Activated CD8-positive, alpha-beta memory T cell treated with anti-CD3 and anti-CD28 coated beads, Interleukin-2, amount 10 ng/mL, durations not matched to agents 7 days and 5 days (primary cell): ENCODE measurements around the gene LPCAT1. TPM values are rescaled to one million over a fixed set of nuclear protein-coding genes. Genes with fewer than 3 reads are reported as not detected.
"Not testable (repeated sequence)": the region's sequence is repeated elsewhere in the genome, so short reads cannot be mapped to it uniquely, and the experiment has no call there.

Experiments
- ATAC-seq: fragments of 150-1000 bp; cut with Tn5 transposase; one replicate; pipeline ENCODE4 v1.10.0; 2021; ENCODE audit warnings: moderate library complexity
- CTCF ChIA-PET: fragments of 350-600 bp; sonication (Branson Sonifier 250); formaldehyde crosslinking; loops from one replicate; lab custom pipeline; 2021; ENCODE audit warnings: antibody characterized with exemption; lab: Charles Lee
- DNase-seq: peaks from one replicate; pipeline ENCODE4 v3.0.0-alpha.2; 2020
- H3K27ac Mint-ChIP-seq: one replicate; pipeline ENCODE4 v1.8.0; 2021; ENCODE audit warnings: mild to moderate bottlenecking, mixed read lengths
- H3K27me3 Mint-ChIP-seq: one replicate; pipeline ENCODE4 v1.8.0; 2021; ENCODE audit warnings: mixed read lengths
- H3K36me3 Mint-ChIP-seq: one replicate; pipeline ENCODE4 v1.8.0; 2021; ENCODE audit warnings: mild to moderate bottlenecking, mixed read lengths
- H3K4me1 Mint-ChIP-seq: one replicate; pipeline ENCODE4 v1.8.0; 2021; ENCODE audit warnings: mixed read lengths
- H3K4me3 Mint-ChIP-seq: one replicate; pipeline ENCODE4 v1.8.0; 2021; ENCODE audit warnings: mild to moderate bottlenecking, moderate library complexity, mixed read lengths
- H3K9me3 Mint-ChIP-seq: one replicate; pipeline ENCODE4 v1.8.0; 2022; ENCODE audit warnings: low read depth, mixed read lengths
- total RNA-seq, 2 experiments: library from RNA; stranded (reverse); gene quantifications; one replicate each; pipeline ENCODE4 v1.2.3, GENCODE V29; 2021

LPCAT1 gene
- total RNA-seq, 2 experiments from 2014 or later, result 83.8 to 85.3 TPM

DNA sequence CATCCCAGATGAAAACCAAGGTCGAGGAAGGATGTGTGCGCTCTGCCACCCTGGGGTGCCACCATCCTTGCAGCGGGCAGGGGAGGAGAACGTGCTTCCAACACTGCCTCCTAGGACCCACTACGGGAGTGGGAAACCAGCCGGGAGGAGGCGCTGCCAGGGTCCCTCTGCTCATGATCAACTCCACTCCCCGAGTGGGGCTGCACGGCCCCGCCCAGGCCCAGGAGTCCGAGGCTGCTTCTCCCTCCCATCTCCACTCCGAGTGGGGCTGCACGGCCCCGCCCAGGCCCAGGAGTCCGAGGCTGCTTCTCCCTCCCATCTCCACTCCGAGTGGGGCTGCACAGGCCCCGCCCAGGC, 48.2 kb downstream of the LPCAT1 start:
- not testable (repeated sequence) for ATAC-seq, H3K27me3 Mint-ChIP-seq, DNase-seq, H3K27ac Mint-ChIP-seq, H3K9me3 Mint-ChIP-seq, H3K4me1 Mint-ChIP-seq, H3K4me3 Mint-ChIP-seq
- peaks cover 20% of the 10 kb centered on the region for H3K36me3 Mint-ChIP-seq
- CTCF ChIA-PET, result interaction anchor here (1.1 kb wide), 1 partner anchor 170 kb away, joined by 3 read pairs; no protein-coding TSS in a partner anchor

- no peak overlapping the region for H3K27ac Mint-ChIP-seq
- peaks cover 23% of the 10 kb centered on the region for H3K36me3 Mint-ChIP-seq
- CTCF ChIA-PET, result interaction anchor here (0.7 to 1.1 kb wide), 3 partner anchors 168 to 170 kb away, joined by 3 to 6 read pairs (median 3); no protein-coding TSS in a partner anchor
- no peaks in the 10 kb centered on the region for H3K9me3 Mint-ChIP-seq
- H3K4me1 Mint-ChIP-seq, result no peaks in the 10 kb centered on the region
- no peak for ATAC-seq
- DNase-seq, result no peak
- no peaks in the 10 kb centered on the region for H3K27me3 Mint-ChIP-seq
- H3K4me3 Mint-ChIP-seq, result no peak overlapping the region
Observed at GRCh38 chr5:1474866-1475543, 48.8 kb downstream of the LPCAT1 start.

DNA sequence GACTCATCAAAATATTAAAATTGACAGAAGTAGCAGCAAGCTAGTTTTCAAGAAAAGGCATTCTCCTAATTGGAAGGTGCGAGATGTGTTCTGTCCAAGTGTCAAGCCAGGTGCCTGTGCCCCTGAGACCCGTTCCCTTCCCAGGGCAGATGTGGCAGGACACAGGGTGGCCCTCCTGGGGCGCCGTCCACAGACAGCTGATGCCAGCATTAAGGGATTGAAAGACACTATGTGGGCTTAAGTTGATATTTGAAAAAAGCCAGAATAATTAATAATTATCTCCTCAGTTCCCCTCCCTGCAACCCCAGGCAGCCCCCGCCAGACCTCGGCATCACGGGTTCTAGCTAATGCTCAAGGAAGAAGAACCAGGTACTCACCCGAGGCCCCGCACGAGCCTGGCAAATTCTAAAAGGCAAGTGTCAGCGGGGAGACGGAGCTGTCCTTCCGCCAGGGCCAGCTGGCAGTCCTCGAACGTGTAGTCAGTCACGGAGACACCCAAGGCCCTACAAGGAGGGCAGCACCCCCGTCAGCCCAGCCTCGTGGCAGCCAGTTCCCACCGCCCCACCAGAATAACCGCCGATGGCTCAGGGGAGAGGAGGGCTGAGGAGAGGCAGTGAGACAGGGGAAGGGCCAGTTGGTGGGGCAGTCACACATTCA, 49.4 kb downstream of the LPCAT1 start:
- CTCF ChIA-PET, result interaction anchor here (0.7 to 1.0 kb wide), 2 partner anchors 169 to 170 kb away, joined by 3 to 6 read pairs; no protein-coding TSS in a partner anchor
- no peaks in the 10 kb centered on the region for H3K4me1 Mint-ChIP-seq

GRCh38 chr5:1473746-1474145, 50.0 kb downstream of the LPCAT1 start:
- no peaks in the 10 kb centered on the region for H3K4me1 Mint-ChIP-seq
- no peak for DNase-seq
- H3K4me3 Mint-ChIP-seq, result no peak overlapping the region
- H3K36me3 Mint-ChIP-seq, result peaks cover 21% of the 10 kb centered on the region
- no peak overlapping the region for H3K27ac Mint-ChIP-seq
- H3K9me3 Mint-ChIP-seq, result no peaks in the 10 kb centered on the region
- H3K27me3 Mint-ChIP-seq, result no peaks in the 10 kb centered on the region
- no peak for ATAC-seq
- CTCF ChIA-PET, result interaction anchor here (1.0 kb wide), 1 partner anchor 171 kb away, joined by 6 read pairs; no protein-coding TSS in a partner anchor

More for the DNA sequence above, 49.4 kb downstream of the LPCAT1 start:
- H3K27ac Mint-ChIP-seq, result no peak overlapping the region
- H3K36me3 Mint-ChIP-seq, result peaks cover 23% of the 10 kb centered on the region
- ATAC-seq (no peak), DNase-seq (no peak)
- H3K27me3 Mint-ChIP-seq, result no peaks in the 10 kb centered on the region
- no peak overlapping the region for H3K4me3 Mint-ChIP-seq
- H3K9me3 Mint-ChIP-seq, result no peaks in the 10 kb centered on the region

- ATAC-seq (no peak), DNase-seq (no peak)
- Mint-ChIP-seq H3K27me3 (no peaks in the 10 kb centered on the region), H3K4me3 (no peak overlapping the region), H3K4me1 (no peaks in the 10 kb centered on the region), H3K36me3 (peaks cover 24% of the 10 kb centered on the region), H3K9me3 (no peaks in the 10 kb centered on the region), H3K27ac (no peak overlapping the region)
- CTCF ChIA-PET, result no interaction called here
Observed at GRCh38 chr5:1472964-1473628, 50.7 kb downstream of the LPCAT1 start.

DNA sequence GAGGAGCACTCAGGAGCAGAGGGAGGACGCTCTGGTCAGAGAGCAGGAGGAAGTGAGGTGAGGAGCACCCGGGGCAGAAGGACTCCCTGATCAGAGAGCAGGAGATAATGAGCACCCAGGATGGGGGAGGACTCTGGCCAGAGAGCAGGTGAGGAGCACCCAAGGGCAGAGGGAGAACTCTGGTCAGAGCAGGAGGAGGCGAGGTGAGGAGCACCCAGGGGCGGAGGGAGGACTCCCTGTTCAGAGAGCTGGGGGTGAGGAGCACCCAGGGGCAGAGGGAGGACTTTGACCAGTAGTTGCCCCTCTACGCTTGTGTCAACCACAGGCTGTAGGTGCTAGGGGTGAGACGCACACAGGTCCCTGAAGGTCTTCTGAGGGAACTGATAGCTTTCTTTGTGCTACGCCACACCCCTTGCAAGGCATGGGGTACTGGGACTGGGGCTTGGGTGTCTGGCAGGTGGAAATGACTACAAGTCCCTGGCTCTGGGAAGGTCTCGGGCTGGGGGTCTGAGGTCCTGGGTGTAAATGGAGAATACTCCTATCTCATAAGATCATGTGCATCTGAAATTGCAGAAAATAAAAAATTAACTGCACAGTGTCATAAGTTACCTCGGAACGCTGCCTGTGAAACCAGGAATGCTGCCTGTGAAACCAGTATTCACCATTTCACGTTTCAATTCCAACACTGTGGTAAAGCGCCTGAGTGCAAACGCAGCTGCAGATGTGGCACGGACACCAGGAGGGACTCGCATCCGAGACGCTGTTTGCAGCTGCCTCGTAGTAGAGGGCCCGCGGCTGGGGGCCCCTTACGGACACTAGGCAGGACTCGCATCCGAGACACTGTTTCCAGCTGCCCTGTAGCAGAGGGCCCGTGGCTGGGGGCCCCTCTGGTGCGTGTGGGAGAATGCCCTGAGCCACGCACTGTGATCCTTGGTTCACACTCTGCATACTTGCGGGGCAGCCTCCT, 51.5 kb downstream of the LPCAT1 start:
- Mint-ChIP-seq H3K36me3 (peaks cover 23% of the 10 kb centered on the region), H3K9me3 (no peaks in the 10 kb centered on the region), H3K4me3 (no peak overlapping the region), H3K4me1 (no peaks in the 10 kb centered on the region), H3K27ac (no peak overlapping the region), H3K27me3 (no peaks in the 10 kb centered on the region)
- no peak for ATAC-seq
- DNase-seq, result no peak
- CTCF ChIA-PET, result no interaction called here

DNA sequence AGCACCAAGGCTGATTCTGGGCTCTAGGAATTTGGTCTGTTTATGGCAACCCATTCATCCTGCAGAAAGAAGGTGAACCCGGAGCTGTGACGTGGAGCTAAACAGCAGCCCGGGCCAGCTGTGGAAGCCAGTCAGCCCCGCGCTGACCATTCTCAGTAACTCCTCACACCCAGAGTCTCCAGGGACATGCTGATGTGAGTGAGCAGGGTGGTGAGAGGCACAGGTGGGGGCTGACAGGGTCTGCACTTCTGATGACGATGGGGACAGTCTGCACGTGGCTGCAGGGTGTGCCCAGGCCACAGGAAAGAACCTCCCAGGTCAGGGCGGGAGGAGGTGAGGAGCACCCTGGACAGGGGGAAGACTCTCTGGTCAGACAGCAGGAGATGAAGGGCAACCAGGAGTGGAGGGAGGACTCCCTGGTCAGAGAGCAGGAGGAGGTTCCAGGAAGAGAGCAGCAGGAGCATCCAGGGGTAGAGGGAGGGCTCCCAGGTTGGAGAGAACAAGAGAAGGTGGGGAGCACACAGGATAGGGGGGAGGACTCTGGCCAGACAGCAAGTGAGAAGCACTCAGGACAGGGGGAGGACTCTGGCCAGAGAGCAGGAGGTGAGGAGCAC, 52.4 kb downstream of the LPCAT1 start:
- ATAC-seq, result no peak
- Mint-ChIP-seq H3K9me3 (no peaks in the 10 kb centered on the region), H3K27me3 (no peaks in the 10 kb centered on the region), H3K4me3 (no peak overlapping the region), H3K4me1 (no peaks in the 10 kb centered on the region), H3K27ac (no peak overlapping the region), H3K36me3 (peaks cover 25% of the 10 kb centered on the region)
- DNase-seq, result no peak
- CTCF ChIA-PET, result no interaction called here

DNA sequence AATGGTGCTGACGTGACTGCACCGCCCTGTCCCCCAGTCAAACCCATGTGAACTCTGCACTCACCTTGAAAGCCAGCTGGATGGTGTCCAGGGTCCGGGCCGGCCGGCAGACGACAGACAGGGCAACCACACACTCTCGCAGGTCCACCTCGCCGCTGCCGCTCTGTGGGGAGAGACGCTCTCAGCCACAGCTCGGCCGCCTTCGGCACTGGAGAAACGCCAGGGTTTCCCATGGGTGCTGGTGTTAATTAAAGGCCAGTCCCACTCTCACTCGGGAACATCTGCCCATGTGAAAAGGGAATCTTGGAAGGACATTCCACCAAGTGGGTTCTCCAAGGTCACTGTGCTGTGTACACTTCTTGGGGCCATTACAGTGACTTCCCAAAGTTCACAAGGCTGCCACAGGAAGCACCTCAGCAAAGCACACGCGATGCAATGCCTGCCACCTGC, 53.0 kb downstream of the LPCAT1 start:
- ATAC-seq (no peak), DNase-seq (no peak)
- Mint-ChIP-seq H3K36me3 (peaks cover 29% of the 10 kb centered on the region), H3K27me3 (no peaks in the 10 kb centered on the region), H3K4me1 (no peaks in the 10 kb centered on the region), H3K9me3 (peaks cover 1% of the 10 kb centered on the region), H3K27ac (no peak overlapping the region), H3K4me3 (no peak overlapping the region)
- CTCF ChIA-PET, result interaction anchor here (0.7 to 1.2 kb wide), 2 partner anchors 91 to 173 kb away, joined by 3 read pairs; no protein-coding TSS in a partner anchor

- Mint-ChIP-seq H3K27ac (no peak overlapping the region), H3K27me3 (no peaks in the 10 kb centered on the region), H3K4me1 (no peaks in the 10 kb centered on the region), H3K4me3 (no peak overlapping the region), H3K36me3 (peaks cover 45% of the 10 kb centered on the region), H3K9me3 (peaks cover 11% of the 10 kb centered on the region)
- ATAC-seq (no peak), DNase-seq (no peak)
- CTCF ChIA-PET, result no interaction called here
Observed at GRCh38 chr5:1468629-1469527, 54.9 kb downstream of the LPCAT1 start.

GRCh38 chr5:1468247-1468612, 55.5 kb downstream of the LPCAT1 start:
- Mint-ChIP-seq H3K4me1 (no peaks in the 10 kb centered on the region), H3K36me3 (peaks cover 49% of the 10 kb centered on the region), H3K27me3 (no peaks in the 10 kb centered on the region), H3K4me3 (no peak overlapping the region), H3K9me3 (peaks cover 11% of the 10 kb centered on the region), H3K27ac (no peak overlapping the region)
- DNase-seq (no peak), ATAC-seq (no peak)
- CTCF ChIA-PET, result no interaction called here

- DNase-seq (no peak), ATAC-seq (no peak)
- CTCF ChIA-PET, result no interaction called here
- Mint-ChIP-seq H3K4me1 (no peaks in the 10 kb centered on the region), H3K4me3 (no peak overlapping the region), H3K27ac (no peak overlapping the region), H3K27me3 (no peaks in the 10 kb centered on the region), H3K9me3 (peaks cover 11% of the 10 kb centered on the region), H3K36me3 (peaks cover 51% of the 10 kb centered on the region)
Observed at GRCh38 chr5:1467341-1468246, 56.2 kb downstream of the LPCAT1 start.
